H1 (cell line): ENCODE measurements around the gene KRT84. TPM values are rescaled to one million over a fixed set of nuclear protein-coding genes. Genes with fewer than 3 reads are reported as not detected.

ENCODE experiments used
- EP300 ChIP-seq, 2 experiments: IDR thresholded peaks; 1 replicate in 1 of 2; 2 replicates in 1 of 2; pipeline ENCODE4 v1.6.1; 2011 to 2012; ENCODE audit warnings: low read depth in 2 of 2, low read length in 2 of 2, mild to moderate bottlenecking in 2 of 2, borderline replicate concordance in 1 of 2, inconsistent platforms in 1 of 2, moderate library complexity in 1 of 2
- polyA plus RNA-seq, 7 experiments: library from polyadenylated mRNA; depleted of rRNA in 3 of 7; stranded (reverse) in 5 of 7; unstranded in 2 of 7; fragments of >200 nt in 5 of 7; fragments of 200-250 nt in 2 of 7; gene quantifications; 1 replicate in 5 of 7; 2 replicates in 1 of 7; 4 replicates in 1 of 7; pipeline versions ENCODE4 v1.2.1 to v1.2.3, GENCODE V29; 2011 to 2013; ENCODE audit warnings: missing spikeins in 2 of 7, mixed read lengths in 2 of 7
- total RNA-seq: library from RNA; stranded (reverse); fragmentation: NEBNext Ultra II Directional; extraction: Animal tissue kit (Norgen Biotek cat#: 25700); gene quantifications from 2 replicates; pipeline ENCODE4 v1.2.1, GENCODE V29; 2021

KRT84 gene
- total and polyA plus RNA-seq, 2 of the 8 experiments (the other 6 are each of a cell fraction or from before 2014, with no cell fraction given): not detected

DNA sequence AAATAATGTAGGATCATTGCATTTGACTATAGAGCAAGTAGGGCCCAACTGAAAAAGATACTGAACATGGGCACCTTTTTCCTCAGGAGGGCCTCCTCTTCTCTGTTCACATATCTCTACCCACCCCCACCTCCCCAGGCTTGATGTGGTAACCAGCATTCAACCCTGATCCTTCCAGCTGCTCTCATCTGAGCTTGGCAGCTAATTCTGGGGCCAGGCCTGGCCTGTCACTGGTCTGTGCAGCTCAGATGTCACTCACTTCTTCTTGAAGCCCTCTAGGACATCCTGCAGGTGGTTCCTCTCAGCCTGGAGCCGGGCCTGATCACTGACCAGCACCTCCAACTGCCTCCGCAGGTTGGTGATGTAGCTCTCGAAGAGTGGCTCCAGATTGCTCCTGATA lies 2.1 kb downstream of the KRT84 start (continued):
- no peak for TF ChIP-seq EP300 (IDR thresholded peaks at IDR 0.05; ENCODE audit: borderline replicate concordance in 1 of 2, low read depth in 2 of 2, low read length in 2 of 2)
